GM19438 (cell line): ENCODE data around the gene SDF4.
"Not testable (repeated sequence)": the region's sequence is repeated elsewhere in the genome, so short reads cannot be mapped to it uniquely, and the experiment has no call there.

Experiments
- ATAC-seq: cut with Tn5 transposase; IDR thresholded peaks from one replicate; pipeline ENCODE4 v1.9.1; 2021; ENCODE audit warnings: low read depth; ENCODE audit not compliant: unreplicated experiment

Gene SDF4

GRCh38 chr1:1259951-1260600 is 28.3 kb upstream of the SDF4 start:
- no peak for ATAC-seq

DNA sequence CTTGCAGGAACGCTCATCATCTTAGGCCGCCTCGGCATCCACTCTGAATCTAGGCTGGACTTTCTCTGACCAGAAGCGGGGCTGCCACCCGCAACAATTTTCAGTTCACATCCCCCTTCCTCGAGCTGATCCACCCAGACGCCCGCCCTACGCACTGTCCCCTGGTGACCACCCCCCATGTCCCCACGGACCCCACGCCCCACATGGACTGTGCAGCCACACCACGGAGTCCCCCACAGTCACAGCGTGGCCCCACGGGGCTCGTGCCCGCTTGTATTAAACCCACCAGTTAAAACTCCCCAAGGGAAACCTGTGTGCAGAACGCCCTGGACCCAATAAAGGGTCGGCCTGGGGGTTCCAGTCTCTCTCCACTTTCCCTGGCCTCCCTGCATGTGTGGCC is 27.7 kb upstream of the SDF4 start:
- ATAC-seq, result no peak

GRCh38 chr1:1259119-1259488 is 27.3 kb upstream of the SDF4 start:
- ATAC-seq, result no peak

GRCh38 chr1:1256956-1257871 is 25.4 kb upstream of the SDF4 start:
- ATAC-seq, result no peak

GRCh38 chr1:1255611-1256010 is 23.8 kb upstream of the SDF4 start:
- ATAC-seq, result no peak

GRCh38 chr1:1255078-1255477 is 23.3 kb upstream of the SDF4 start:
- ATAC-seq, result no peak

GRCh38 chr1:1254667-1254998 is 22.8 kb upstream of the SDF4 start:
- ATAC-seq, result no peak

GRCh38 chr1:1253972-1254666 is 22.3 kb upstream of the SDF4 start:
- ATAC-seq, result no peak

GRCh38 chr1:1253314-1253713 is 21.5 kb upstream of the SDF4 start:
- no peak for ATAC-seq

- ATAC-seq, result no peak
These were observed 19.0 kb upstream of the SDF4 start for GRCh38 chr1:1250786-1251284.

GRCh38 chr1:1248009-1248913 is 16.5 kb upstream of the SDF4 start:
- ATAC-seq, result not testable (repeated sequence)

DNA sequence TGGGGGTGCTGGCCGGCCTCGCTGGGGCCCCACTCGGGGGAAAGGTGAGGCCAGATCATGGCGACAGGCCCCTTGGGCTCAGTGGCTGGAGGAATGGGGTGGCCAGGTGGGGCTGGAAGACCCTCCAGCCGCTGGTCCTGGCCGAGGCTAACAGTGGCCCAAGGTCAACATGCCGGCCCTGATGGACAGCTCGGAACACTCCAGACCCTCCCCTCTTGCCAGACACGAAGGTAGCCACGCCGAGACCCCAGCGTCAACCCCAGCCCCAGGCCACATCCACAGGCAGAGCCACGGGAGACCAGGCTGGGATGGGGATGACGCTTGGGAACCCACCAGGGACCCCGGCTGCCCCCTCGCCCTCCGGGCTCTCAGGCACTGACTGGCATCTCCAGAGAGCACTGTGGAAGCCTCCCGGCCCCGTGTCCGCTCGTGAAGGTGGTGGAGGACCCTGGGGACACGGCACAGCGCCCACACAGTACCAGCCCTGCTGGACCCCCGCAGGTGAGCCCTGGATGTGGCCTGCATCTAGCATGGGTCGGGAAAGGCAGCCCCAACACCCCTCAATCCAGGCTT is 15.6 kb upstream of the SDF4 start:
- ATAC-seq, result no peak

DNA sequence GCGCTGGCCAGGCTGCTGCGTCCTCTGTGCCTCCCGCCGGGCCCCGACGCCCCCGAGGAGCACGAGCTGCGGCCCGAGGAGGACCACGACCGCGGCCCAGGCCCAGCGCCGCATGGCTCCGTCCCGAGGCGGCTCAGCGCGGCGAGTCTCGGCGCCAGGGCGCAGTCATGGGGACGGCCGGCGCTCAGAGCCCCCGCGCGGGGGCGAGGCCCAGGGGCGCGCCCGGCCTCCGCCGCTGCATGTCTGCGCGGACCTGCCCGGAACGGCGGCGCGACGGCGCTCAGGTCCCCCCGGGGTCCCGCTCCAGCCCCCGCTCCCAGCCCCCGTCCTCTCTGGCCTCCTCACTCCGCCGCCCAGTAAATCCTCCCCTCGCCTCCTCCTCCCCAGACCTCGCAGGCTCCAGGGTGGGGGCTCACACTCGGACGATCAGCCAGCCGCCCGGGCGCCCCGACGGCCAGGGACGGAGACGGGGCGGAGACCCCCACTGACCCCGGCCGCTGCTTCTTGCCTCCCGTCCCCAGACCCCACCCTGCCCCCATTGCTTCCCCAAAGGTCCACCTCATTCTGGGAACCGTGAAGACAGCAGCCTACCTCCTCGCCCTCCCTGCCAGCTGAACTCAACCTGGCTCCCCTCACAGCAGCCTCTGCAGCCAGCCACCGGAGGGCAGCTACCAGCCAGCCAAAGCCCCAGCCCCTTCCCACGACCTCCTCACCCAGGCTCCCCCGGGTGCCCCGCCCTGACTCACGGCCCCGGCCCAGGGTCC is 15.0 kb upstream of the SDF4 start, which contains the start of gene C1QTNF12:
Gene C1QTNF12 (minus strand): TSS at position 146 of the 764 bp plus-strand sequence. CDS start 32 bp downstream, at position 114.
- no peak for ATAC-seq

GRCh38 chr1:1245817-1246576 is 14.2 kb upstream of the SDF4 start:
- ATAC-seq, result no peak

DNA sequence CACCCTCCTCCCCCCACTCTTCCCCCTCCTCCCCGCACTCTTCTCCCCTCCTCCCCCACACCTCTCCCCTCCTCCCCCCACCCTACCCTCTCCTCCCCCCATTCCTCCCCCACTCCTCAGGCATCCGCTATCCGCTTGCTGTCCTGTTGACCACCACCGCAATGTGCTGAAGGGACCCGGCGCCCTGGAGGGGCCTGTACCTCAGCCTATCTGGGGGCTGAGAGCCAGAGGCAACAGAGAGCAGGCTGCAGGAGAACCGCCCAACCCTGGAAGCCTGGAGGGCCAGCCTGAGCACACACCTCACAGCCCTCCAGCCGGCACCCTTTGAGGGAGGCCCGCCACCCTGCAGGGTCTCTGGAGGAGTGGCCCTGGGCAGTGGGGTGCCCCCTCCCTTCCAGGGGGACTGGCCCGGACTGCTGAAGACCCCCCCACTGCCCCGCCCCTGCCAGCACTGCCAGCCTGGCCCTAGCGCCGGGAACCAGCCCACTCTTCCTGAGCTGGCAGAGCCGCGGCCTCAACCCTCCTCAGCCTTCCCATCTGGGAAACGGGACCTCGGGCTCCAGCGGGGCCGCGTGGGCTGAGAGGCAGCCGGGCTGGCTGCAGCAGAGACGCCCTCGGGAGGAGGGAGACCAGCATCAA is 13.5 kb upstream of the SDF4 start:
- no peak for ATAC-seq

- no peak for ATAC-seq
These were observed 12.5 kb upstream of the SDF4 start for GRCh38 chr1:1244192-1244811.

DNA sequence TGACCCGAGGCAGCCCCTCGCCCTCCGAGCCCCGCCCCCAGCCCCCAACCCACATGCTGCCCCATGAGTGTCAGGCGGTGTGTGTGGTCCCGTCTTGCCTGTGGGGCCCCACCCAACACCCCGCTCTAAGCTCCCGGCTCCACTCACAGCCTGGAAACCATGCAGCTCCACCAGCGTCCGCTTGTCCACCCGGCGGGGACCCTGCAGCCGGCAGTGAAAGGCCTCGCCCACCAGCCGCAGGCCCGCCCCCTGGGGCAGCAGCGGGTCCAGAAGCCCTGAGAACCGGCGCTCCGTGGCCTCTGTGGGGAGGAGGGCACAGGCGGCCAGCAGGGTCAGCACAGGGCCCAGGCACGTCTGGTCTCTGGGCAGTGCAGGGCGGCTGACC is 12.0 kb upstream of the SDF4 start:
- ATAC-seq, result no peak

GRCh38 chr1:1243266-1243660 is 11.5 kb upstream of the SDF4 start:
- no peak for ATAC-seq
